ENCODE results near the gene CELSR2. TPM values are rescaled to one million over a fixed set of nuclear protein-coding genes. Genes with fewer than 3 reads are reported as not detected.

The CELSR2 gene
- total RNA-seq, 1 donor from 2014 or later: 38.7 TPM

- Mint-ChIP-seq H3K4me1 (ENCODE audit: low read depth) (peaks cover 2% of the 10 kb centered on the region), H3K36me3 (ENCODE audit: insufficient read depth) (peaks cover 8% of the 10 kb centered on the region), H3K4me3 (ENCODE audit: low read depth) (no peak overlapping the region), H3K9me3 (ENCODE audit: low read depth) (no peaks in the 10 kb centered on the region), H3K27ac (no peak overlapping the region), H3K27me3 (no peaks in the 10 kb centered on the region)
- no peak for DNase-seq (ENCODE audit: low spot score, unreplicated experiment)
- TF ChIP-seq CTCF (IDR thresholded peaks at IDR 0.05; ENCODE audit: unreplicated experiment): no peak
Observed at GRCh38 chr1:109264379-109264755, 15.0 kb downstream of the CELSR2 start.

DNA sequence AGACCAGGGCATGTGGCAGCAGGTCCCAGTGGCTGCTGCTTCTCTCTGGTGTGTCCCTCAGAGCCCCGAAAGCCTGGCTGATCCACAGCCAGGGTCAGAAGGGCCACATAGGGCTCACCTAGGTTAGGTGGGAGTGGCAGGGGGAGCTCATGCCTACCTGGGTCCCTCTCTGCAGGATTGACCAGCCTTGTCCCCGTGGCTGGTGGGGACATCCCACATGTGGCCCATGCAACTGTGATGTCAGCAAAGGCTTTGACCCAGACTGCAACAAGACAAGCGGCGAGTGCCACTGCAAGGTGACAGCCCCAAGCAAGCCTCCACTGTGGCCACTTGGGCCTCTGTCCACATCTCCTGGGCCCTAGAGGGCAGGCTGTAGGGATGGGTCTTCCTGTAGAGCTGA lies 15.7 kb downstream of the CELSR2 start:
- Mint-ChIP-seq H3K9me3 (ENCODE audit: low read depth) (no peaks in the 10 kb centered on the region), H3K27ac (no peak overlapping the region)

GRCh38 chr1:109265741-109266330 lies 16.5 kb downstream of the CELSR2 start:
- no peaks in the 10 kb centered on the region for H3K9me3 Mint-ChIP-seq (ENCODE audit: low read depth)
- TF ChIP-seq CTCF (IDR thresholded peaks at IDR 0.05; ENCODE audit: unreplicated experiment): no peak
- no peak overlapping the region for H3K27ac Mint-ChIP-seq

More for the DNA sequence above, 15.7 kb downstream of the CELSR2 start:
- H3K4me3 Mint-ChIP-seq (ENCODE audit: low read depth): no peak overlapping the region
- TF ChIP-seq CTCF (IDR thresholded peaks at IDR 0.05; ENCODE audit: unreplicated experiment): no peak
- no peaks in the 10 kb centered on the region for H3K4me1 Mint-ChIP-seq (ENCODE audit: low read depth)
- peaks cover 9% of the 10 kb centered on the region for H3K36me3 Mint-ChIP-seq (ENCODE audit: insufficient read depth)
- H3K27me3 Mint-ChIP-seq: no peaks in the 10 kb centered on the region
- DNase-seq (ENCODE audit: low spot score, unreplicated experiment): no peak

GRCh38 chr1:109266965-109267364 lies 17.6 kb downstream of the CELSR2 start:
- Mint-ChIP-seq H3K36me3 (ENCODE audit: insufficient read depth) (peaks cover 16% of the 10 kb centered on the region), H3K4me3 (ENCODE audit: low read depth) (no peak overlapping the region), H3K4me1 (ENCODE audit: low read depth) (no peaks in the 10 kb centered on the region), H3K9me3 (ENCODE audit: low read depth) (no peaks in the 10 kb centered on the region), H3K27ac (no peak overlapping the region), H3K27me3 (no peaks in the 10 kb centered on the region)
- TF ChIP-seq CTCF (IDR thresholded peaks at IDR 0.05; ENCODE audit: unreplicated experiment): no peak
- no peak for DNase-seq (ENCODE audit: low spot score, unreplicated experiment)

More at GRCh38 chr1:109265741-109266330, 16.5 kb downstream of the CELSR2 start:
- no peak for DNase-seq (ENCODE audit: low spot score, unreplicated experiment)
- Mint-ChIP-seq H3K27me3 (no peaks in the 10 kb centered on the region), H3K4me3 (ENCODE audit: low read depth) (no peak overlapping the region), H3K36me3 (ENCODE audit: insufficient read depth) (peaks cover 11% of the 10 kb centered on the region), H3K4me1 (ENCODE audit: low read depth) (no peaks in the 10 kb centered on the region)

DNA sequence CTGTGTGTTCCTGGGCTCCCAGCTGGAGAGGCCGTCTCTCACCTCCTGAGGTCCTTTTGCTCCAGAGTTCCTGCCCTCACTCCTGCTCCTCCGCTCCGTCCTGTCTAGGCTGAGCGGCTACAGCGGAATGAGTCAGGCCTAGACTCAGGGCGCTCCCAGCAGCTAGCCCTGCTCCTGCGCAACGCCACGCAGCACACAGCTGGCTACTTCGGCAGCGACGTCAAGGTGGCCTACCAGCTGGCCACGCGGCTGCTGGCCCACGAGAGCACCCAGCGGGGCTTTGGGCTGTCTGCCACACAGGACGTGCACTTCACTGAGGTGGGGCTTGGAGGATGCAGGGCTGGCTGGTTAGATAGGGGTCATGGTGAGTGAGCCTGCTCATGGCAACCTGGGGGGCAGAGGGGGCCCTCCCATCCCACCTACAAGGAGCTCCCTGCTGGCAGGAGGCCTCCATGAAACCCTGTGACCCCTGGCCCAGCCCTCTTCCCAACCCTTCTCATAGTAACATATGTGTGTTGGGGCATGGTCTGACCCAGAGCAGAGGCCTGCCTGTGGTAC lies 18.5 kb downstream of the CELSR2 start:
- Mint-ChIP-seq H3K27me3 (no peaks in the 10 kb centered on the region), H3K9me3 (ENCODE audit: low read depth) (no peaks in the 10 kb centered on the region), H3K4me1 (ENCODE audit: low read depth) (no peaks in the 10 kb centered on the region), H3K4me3 (ENCODE audit: low read depth) (no peak overlapping the region), H3K27ac (peak overlapping the region; percentile 49), H3K36me3 (ENCODE audit: insufficient read depth) (peaks cover 16% of the 10 kb centered on the region)
- no peak for DNase-seq (ENCODE audit: low spot score, unreplicated experiment)
- no peak for TF ChIP-seq CTCF (IDR thresholded peaks at IDR 0.05; ENCODE audit: unreplicated experiment)

All from progenitor cell of endocrine pancreas (in vitro differentiated cells).